Subcutaneous abdominal adipose tissue (tissue), 5 donors: Measurements from ENCODE around the gene HBM.
"Not testable (repeated sequence)": the region's sequence is repeated elsewhere in the genome, so short reads cannot be mapped to it uniquely, and the experiment has no call there.

ENCODE experiments used
- H3K27ac ChIP-seq: one replicate; pipeline ENCODE4 v1.7.0; 2013; ENCODE audit warnings: low read depth, mild to moderate bottlenecking, inconsistent platforms, low read length, moderate library complexity
- H3K27me3 ChIP-seq, 5 donors: one replicate each; pipeline ENCODE4 v1.7.0; 2013; ENCODE audit warnings: low read length in 5 of 5, inconsistent platforms in 1 of 5; ENCODE audit not compliant: control insufficient read depth in 5 of 5, insufficient read depth in 4 of 5
- H3K36me3 ChIP-seq, 5 donors: one replicate each; pipeline ENCODE4 v1.7.0; 2013; ENCODE audit warnings: low read length in 5 of 5; ENCODE audit not compliant: control insufficient read depth in 5 of 5, insufficient read depth in 5 of 5
- H3K4me1 ChIP-seq, 5 donors: one replicate each; pipeline ENCODE4 v1.7.0; 2013; ENCODE audit warnings: low read length in 5 of 5, mild to moderate bottlenecking in 3 of 5, moderate library complexity in 1 of 5; ENCODE audit not compliant: control insufficient read depth in 5 of 5, insufficient read depth in 5 of 5
- H3K4me3 ChIP-seq, 5 donors: one replicate each; pipeline ENCODE4 v1.7.0; 2013; ENCODE audit warnings: low read length in 5 of 5, low read depth in 1 of 5
- H3K9ac ChIP-seq, 5 donors: one replicate each; pipeline ENCODE4 v1.7.0; 2013; ENCODE audit warnings: low read length in 5 of 5, mild to moderate bottlenecking in 4 of 5, moderate library complexity in 3 of 5
- H3K9me3 ChIP-seq, 5 donors: one replicate each; pipeline ENCODE4 v1.7.0; 2013; ENCODE audit warnings: low read length in 5 of 5; ENCODE audit not compliant: control insufficient read depth in 5 of 5
- donor health status: healthy.
- donor health status: healthy.
- donor health status: healthy.
- donor health status: healthy.
- donor health status: healthy.

The HBM gene

DNA sequence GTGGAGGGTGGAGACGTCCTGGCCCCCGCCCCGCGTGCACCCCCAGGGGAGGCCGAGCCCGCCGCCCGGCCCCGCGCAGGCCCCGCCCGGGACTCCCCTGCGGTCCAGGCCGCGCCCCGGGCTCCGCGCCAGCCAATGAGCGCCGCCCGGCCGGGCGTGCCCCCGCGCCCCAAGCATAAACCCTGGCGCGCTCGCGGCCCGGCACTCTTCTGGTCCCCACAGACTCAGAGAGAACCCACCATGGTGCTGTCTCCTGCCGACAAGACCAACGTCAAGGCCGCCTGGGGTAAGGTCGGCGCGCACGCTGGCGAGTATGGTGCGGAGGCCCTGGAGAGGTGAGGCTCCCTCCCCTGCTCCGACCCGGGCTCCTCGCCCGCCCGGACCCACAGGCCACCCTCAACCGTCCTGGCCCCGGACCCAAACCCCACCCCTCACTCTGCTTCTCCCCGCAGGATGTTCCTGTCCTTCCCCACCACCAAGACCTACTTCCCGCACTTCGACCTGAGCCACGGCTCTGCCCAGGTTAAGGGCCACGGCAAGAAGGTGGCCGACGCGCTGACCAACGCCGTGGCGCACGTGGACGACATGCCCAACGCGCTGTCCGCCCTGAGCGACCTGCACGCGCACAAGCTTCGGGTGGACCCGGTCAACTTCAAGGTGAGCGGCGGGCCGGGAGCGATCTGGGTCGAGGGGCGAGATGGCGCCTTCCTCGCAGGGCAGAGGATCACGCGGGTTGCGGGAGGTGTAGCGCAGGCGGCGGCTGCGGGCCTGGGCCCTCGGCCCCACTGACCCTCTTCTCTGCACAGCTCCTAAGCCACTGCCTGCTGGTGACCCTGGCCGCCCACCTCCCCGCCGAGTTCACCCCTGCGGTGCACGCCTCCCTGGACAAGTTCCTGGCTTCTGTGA lies 11.0 kb downstream of the HBM start, which contains the start of gene HBA1:
HBA1 (plus strand) TSS at position 204 of the 906 bp plus-strand sequence; CDS start at position 241, 37 bp downstream.
- H3K4me3 ChIP-seq, H3K9me3 ChIP-seq, H3K27ac ChIP-seq, H3K36me3 ChIP-seq, H3K9ac ChIP-seq: not testable (repeated sequence)
- peaks cover 0 to 20% (median 13%) of the 10 kb centered on the region in 5 donors for H3K4me1 ChIP-seq
- H3K27me3 ChIP-seq, result peaks cover 29 to 41% (median 34%) of the 10 kb centered on the region in 5 donors

DNA sequence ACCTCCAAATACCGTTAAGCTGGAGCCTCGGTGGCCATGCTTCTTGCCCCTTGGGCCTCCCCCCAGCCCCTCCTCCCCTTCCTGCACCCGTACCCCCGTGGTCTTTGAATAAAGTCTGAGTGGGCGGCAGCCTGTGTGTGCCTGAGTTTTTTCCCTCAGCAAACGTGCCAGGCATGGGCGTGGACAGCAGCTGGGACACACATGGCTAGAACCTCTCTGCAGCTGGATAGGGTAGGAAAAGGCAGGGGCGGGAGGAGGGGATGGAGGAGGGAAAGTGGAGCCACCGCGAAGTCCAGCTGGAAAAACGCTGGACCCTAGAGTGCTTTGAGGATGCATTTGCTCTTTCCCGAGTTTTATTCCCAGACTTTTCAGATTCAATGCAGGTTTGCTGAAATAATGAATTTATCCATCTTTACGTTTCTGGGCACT lies 11.6 kb downstream of the HBM start:
- Histone ChIP-seq H3K4me1 (peaks cover 0 to 21% (median 13%) of the 10 kb centered on the region in 5 donors), H3K9me3 (no peaks in the 10 kb centered on the region), H3K9ac (no peak overlapping the region), H3K27me3 (peaks cover 27 to 40% (median 34%) of the 10 kb centered on the region in 5 donors), H3K4me3 (no peak overlapping the region), H3K36me3 (no peaks in the 10 kb centered on the region), H3K27ac (no peak overlapping the region)

DNA sequence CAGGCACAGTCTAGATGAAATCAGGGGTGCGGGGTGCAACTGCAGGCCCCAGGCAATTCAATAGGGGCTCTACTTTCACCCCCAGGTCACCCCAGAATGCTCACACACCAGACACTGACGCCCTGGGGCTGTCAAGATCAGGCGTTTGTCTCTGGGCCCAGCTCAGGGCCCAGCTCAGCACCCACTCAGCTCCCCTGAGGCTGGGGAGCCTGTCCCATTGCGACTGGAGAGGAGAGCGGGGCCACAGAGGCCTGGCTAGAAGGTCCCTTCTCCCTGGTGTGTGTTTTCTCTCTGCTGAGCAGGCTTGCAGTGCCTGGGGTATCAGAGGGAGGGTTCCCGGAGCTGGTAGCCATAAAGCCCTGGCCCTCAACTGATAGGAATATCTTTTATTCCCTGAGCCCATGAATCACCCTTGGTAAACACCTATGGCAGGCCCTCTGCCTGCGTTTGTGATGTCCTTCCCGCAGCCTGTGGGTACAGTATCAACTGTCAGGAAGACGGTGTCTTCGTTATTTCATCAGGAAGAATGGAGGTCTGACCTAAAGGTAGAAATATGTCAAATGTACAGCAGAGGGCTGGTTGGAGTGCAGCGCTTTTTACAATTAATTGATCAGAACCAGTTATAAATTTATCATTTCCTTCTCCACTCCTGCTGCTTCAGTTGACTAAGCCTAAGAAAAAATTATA lies 12.3 kb downstream of the HBM start:
- no peak overlapping the region for H3K27ac ChIP-seq
- H3K36me3 ChIP-seq, result no peaks in the 10 kb centered on the region
- no peaks in the 10 kb centered on the region for H3K9me3 ChIP-seq
- no peak overlapping the region for H3K9ac ChIP-seq
- no peak overlapping the region for H3K4me3 ChIP-seq
- H3K27me3 ChIP-seq, result peaks cover 27 to 40% (median 34%) of the 10 kb centered on the region in 5 donors
- H3K4me1 ChIP-seq, result peaks cover 0 to 21% (median 13%) of the 10 kb centered on the region in 5 donors

DNA sequence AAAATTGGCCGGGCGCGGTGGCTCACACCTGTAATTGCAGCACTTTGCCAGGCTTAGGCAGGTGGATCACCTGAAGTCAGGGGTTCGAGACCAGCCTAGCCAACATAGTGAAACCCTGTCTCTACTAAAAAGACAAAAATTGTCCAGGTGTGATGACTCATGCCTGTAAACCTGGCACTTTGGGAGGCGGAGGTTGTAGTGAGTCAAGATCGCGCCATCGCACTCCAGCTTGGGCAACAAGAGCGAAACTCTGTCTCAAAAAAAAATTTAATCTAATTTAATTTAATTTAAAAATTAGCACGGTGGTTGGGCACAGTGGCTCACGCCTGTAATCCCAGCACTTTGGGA lies 12.9 kb downstream of the HBM start:
- H3K27me3 ChIP-seq, result peaks cover 27 to 40% (median 34%) of the 10 kb centered on the region in 5 donors

GRCh38 chr16:179211-180092 lies 13.7 kb downstream of the HBM start:
- Histone ChIP-seq H3K27ac (no peak overlapping the region), H3K9me3 (no peaks in the 10 kb centered on the region), H3K27me3 (peaks cover 25 to 40% (median 33%) of the 10 kb centered on the region in 5 donors), H3K36me3 (no peaks in the 10 kb centered on the region), H3K4me3 (no peak overlapping the region), H3K4me1 (peaks cover 0 to 21% (median 13%) of the 10 kb centered on the region in 5 donors), H3K9ac (no peak overlapping the region)

More for the DNA sequence above, 12.9 kb downstream of the HBM start:
- H3K4me1 ChIP-seq, result peaks cover 0 to 21% (median 13%) of the 10 kb centered on the region in 5 donors
- H3K4me3 ChIP-seq, result no peak overlapping the region
- H3K27ac ChIP-seq, result no peak overlapping the region
- H3K36me3 ChIP-seq, result no peaks in the 10 kb centered on the region
- no peak overlapping the region for H3K9ac ChIP-seq
- no peaks in the 10 kb centered on the region for H3K9me3 ChIP-seq

DNA sequence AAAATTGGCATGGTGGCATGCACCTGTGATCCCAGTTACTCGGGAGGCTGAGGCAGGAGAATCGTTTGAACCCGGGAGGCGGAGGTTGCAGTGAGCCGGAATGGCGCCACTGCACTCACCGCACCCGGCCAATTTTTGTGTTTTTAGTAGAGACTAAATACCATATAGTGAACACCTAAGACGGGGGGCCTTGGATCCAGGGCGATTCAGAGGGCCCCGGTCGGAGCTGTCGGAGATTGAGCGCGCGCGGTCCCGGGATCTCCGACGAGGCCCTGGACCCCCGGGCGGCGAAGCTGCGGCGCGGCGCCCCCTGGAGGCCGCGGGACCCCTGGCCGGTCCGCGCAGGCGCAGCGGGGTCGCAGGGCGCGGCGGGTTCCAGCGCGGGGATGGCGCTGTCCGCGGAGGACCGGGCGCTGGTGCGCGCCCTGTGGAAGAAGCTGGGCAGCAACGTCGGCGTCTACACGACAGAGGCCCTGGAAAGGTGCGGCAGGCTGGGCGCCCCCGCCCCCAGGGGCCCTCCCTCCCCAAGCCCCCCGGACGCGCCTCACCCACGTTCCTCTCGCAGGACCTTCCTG lies 14.4 kb downstream of the HBM start, which contains the start of gene HBQ1:
HBQ1 (plus strand) TSS at position 359 of the 575 bp plus-strand sequence; CDS start at position 387, 28 bp downstream.
- Histone ChIP-seq H3K27ac (no peak within 1 kb of the TSS), H3K9ac (no peak within 1 kb of the TSS), H3K36me3 (peaks cover 0 to 3% (median 1%) of the 10 kb centered on the region in 5 donors), H3K27me3 (peaks cover 23 to 35% (median 30%) of the 10 kb centered on the region in 5 donors), H3K4me1 (peaks cover 0 to 21% (median 13%) of the 10 kb centered on the region in 5 donors), H3K4me3 (peak within 1 kb of the TSS in 3 of 5 donors; percentile 34 to 62 (median 40)), H3K9me3 (no peaks in the 10 kb centered on the region)

- H3K27ac ChIP-seq, result no peak overlapping the region
- peaks cover 0 to 21% (median 13%) of the 10 kb centered on the region in 5 donors for H3K4me1 ChIP-seq
- H3K4me3 ChIP-seq, result peak overlapping the region in 3 of 5 donors; percentile 34 to 62 (median 40)
- peaks cover 18 to 32% (median 25%) of the 10 kb centered on the region in 5 donors for H3K27me3 ChIP-seq
- H3K9me3 ChIP-seq, result no peaks in the 10 kb centered on the region
- H3K9ac ChIP-seq, result no peak overlapping the region
- peaks cover 0 to 10% (median 4%) of the 10 kb centered on the region in 5 donors for H3K36me3 ChIP-seq
Measured at GRCh38 chr16:180681-181564, 15.1 kb downstream of the HBM start.

- Histone ChIP-seq H3K9me3 (no peaks in the 10 kb centered on the region), H3K36me3 (peaks cover 0 to 10% (median 4%) of the 10 kb centered on the region in 5 donors), H3K27me3 (peaks cover 18 to 32% (median 25%) of the 10 kb centered on the region in 5 donors), H3K27ac (no peak overlapping the region), H3K9ac (no peak overlapping the region), H3K4me3 (peak overlapping the region in 1 of 5 donors; percentile 62), H3K4me1 (peaks cover 0 to 21% (median 13%) of the 10 kb centered on the region in 5 donors)
Measured at GRCh38 chr16:181565-182021, 15.8 kb downstream of the HBM start.
